Trophoblast cell (in vitro differentiated cells and primary cell): Measurements from ENCODE around the gene ST3GAL4.

Experiments
- DNase-seq, 2 donors: peaks; one replicate each; pipeline ENCODE4 v3.0.0-alpha.2; 2016
- H2AFZ ChIP-seq: 2 replicates; pipeline ENCODE4 v1.6.1; 2013; ENCODE audit warnings: low read length, moderate library complexity, mild to moderate bottlenecking; ENCODE audit not compliant: insufficient read depth, poor library complexity
- H2AK5ac ChIP-seq: 2 replicates; pipeline ENCODE4 v1.6.1; 2013; ENCODE audit warnings: mild to moderate bottlenecking, low read length
- H2BK120ac ChIP-seq: 2 replicates; pipeline ENCODE4 v1.6.1; 2013; ENCODE audit warnings: low read length, mild to moderate bottlenecking, moderate library complexity; ENCODE audit not compliant: insufficient read depth, poor library complexity
- H2BK12ac ChIP-seq: 2 replicates; pipeline ENCODE4 v1.6.1; 2013; ENCODE audit warnings: mild to moderate bottlenecking, low read length, moderate library complexity
- H2BK5ac ChIP-seq: 2 replicates; pipeline ENCODE4 v1.6.1; 2013; ENCODE audit warnings: low read length, low read depth, moderate library complexity, mild to moderate bottlenecking; ENCODE audit not compliant: poor library complexity
- H3K14ac ChIP-seq: 2 replicates; pipeline ENCODE4 v1.6.1; 2013; ENCODE audit warnings: mild to moderate bottlenecking, low read length
- H3K18ac ChIP-seq: 2 replicates; pipeline ENCODE4 v1.6.1; 2013; ENCODE audit warnings: mild to moderate bottlenecking, low read length
- H3K23ac ChIP-seq: 2 replicates; pipeline ENCODE4 v1.6.1; 2013; ENCODE audit warnings: low read length
- H3K27ac ChIP-seq: 2 replicates; pipeline ENCODE4 v1.5.1; 2013; ENCODE audit warnings: low read depth, mild to moderate bottlenecking, inconsistent platforms, low read length, moderate library complexity
- H3K27me3 ChIP-seq: 2 replicates; pipeline ENCODE4 v1.6.1; 2013; ENCODE audit warnings: inconsistent platforms, mild to moderate bottlenecking, low read length, moderate library complexity; ENCODE audit not compliant: insufficient read depth
- H3K36me3 ChIP-seq, 2 experiments: 1 replicate in 1 of 2; 2 replicates in 1 of 2; pipeline ENCODE4 v1.6.1; 2013; ENCODE audit warnings: low read length in 2 of 2, mild to moderate bottlenecking in 2 of 2, moderate library complexity in 1 of 2; ENCODE audit not compliant: insufficient read depth in 2 of 2, control insufficient read depth in 1 of 2
- H3K4ac ChIP-seq: 2 replicates; pipeline ENCODE4 v1.6.1; 2013; ENCODE audit warnings: low read depth, mild to moderate bottlenecking, low read length, moderate library complexity
- H3K4me1 ChIP-seq, 2 experiments: 1 replicate in 1 of 2; 2 replicates in 1 of 2; pipeline ENCODE4 v1.6.1; 2013; ENCODE audit warnings: low read length in 2 of 2, mild to moderate bottlenecking in 2 of 2, moderate library complexity in 1 of 2; ENCODE audit not compliant: insufficient read depth in 2 of 2, control insufficient read depth in 1 of 2
- H3K4me2 ChIP-seq: 2 replicates; pipeline ENCODE4 v1.6.1; 2013; ENCODE audit warnings: inconsistent platforms, mild to moderate bottlenecking, low read length, moderate library complexity
- H3K4me3 ChIP-seq: 2 replicates; pipeline ENCODE4 v1.5.1; 2013; ENCODE audit warnings: mild to moderate bottlenecking, low read depth, low read length, inconsistent platforms
- H3K79me1 ChIP-seq: one replicate; pipeline ENCODE4 v1.6.1; 2013; ENCODE audit warnings: low read length
- H3K79me2 ChIP-seq: 2 replicates; pipeline ENCODE4 v1.6.1; 2013; ENCODE audit warnings: low read length, mild to moderate bottlenecking; ENCODE audit not compliant: control insufficient read depth, insufficient read depth, poor library complexity
- H3K9ac ChIP-seq: 2 replicates; pipeline ENCODE4 v1.6.1; 2013; ENCODE audit warnings: mild to moderate bottlenecking, low read length
- H3K9me3 ChIP-seq: 2 replicates; pipeline ENCODE4 v1.6.1; 2013; ENCODE audit warnings: low read depth, mild to moderate bottlenecking, control low read depth, inconsistent platforms, low read length; ENCODE audit not compliant: insufficient read depth
- H4K12ac ChIP-seq: 2 replicates; pipeline ENCODE4 v1.6.1; 2013; ENCODE audit warnings: low read depth, mild to moderate bottlenecking, low read length, moderate library complexity
- H4K8ac ChIP-seq: 2 replicates; pipeline ENCODE4 v1.6.1; 2013; ENCODE audit warnings: low read depth, mild to moderate bottlenecking, low read length, moderate library complexity
- H4K91ac ChIP-seq: one replicate; pipeline ENCODE4 v1.6.1; 2013; ENCODE audit warnings: low read depth, mild to moderate bottlenecking, low read length, moderate library complexity
- WGBS: extraction: QIAGEN DNeasy Blood & Tissue Kit; methylation state at CpG from one replicate; pipeline ENCODE4 v1.1.7; 2013; ENCODE audit warnings: missing lambda C conversion rate; ENCODE audit not compliant: insufficient read length, insufficient coverage; ENCODE audit errors: extremely low coverage; 5-methylcytosine and 5-hydroxymethylcytosine counted together

ST3GAL4 gene

DNA sequence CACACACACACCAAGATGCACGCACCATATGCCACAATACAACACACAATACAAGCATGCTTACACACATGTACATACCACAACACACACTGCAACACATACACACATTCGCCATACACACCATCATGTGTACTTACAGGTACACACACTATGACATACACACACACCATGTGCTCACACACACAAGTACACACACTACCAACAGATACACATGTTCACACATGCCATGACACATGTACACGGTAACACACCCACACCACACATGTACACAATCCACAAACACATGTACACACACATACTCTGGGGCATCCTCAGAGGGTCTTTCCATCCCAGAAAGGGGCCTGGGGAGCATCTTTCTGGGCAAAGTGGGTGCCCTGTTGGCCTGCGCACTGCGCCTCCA, 82.2 kb downstream of the ST3GAL4 start:
- Histone ChIP-seq H2BK5ac (no peak overlapping the region), H4K91ac (no peak overlapping the region), H3K4me1 (peaks cover 0 to 4% of the 10 kb centered on the region in 2 experiments), H3K14ac (no peak overlapping the region), H2AK5ac (no peak overlapping the region), H3K79me1 (no peaks in the 10 kb centered on the region), H4K8ac (no peak overlapping the region), H3K27me3 (no peaks in the 10 kb centered on the region), H3K79me2 (no peaks in the 10 kb centered on the region), H3K23ac (no peak overlapping the region), H3K4ac (no peak overlapping the region), H3K9ac (peak overlapping the region; percentile 21), H3K4me3 (peak overlapping the region; percentile 55), H3K27ac (no peak overlapping the region), H3K36me3 (no peaks in the 10 kb centered on the region), H3K9me3 (peaks cover 8% of the 10 kb centered on the region), H3K4me2 (no peak overlapping the region), H2BK12ac (no peak overlapping the region), H3K18ac (no peak overlapping the region), H2BK120ac (no peak overlapping the region), H4K12ac (no peak overlapping the region), H2AFZ (no peak overlapping the region)
- no CpG with 5 or more reads among the region's 5 CpGs for WGBS
- no peak for DNase-seq

DNA sequence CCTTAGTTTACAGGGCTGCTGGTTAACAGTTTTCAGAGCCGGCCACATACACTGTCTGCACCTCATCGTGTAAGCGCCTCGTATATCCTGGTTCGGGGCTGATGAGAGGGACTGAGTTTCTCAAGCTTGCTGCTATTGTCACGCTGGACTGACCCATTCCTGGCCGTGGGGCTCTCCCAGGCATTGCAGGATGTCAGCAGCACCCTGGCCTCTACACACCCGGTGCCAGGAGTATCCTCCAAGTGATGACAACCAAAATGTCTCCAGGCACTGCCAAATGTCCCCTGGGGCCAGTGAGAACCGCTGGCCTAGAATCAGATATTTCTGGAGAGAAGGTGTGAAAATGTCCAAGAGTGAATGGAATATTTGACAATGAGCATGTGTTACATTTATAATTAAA, 82.8 kb downstream of the ST3GAL4 start:
- H3K4me3 ChIP-seq, result no peak overlapping the region
- DNase-seq, result no peak
- no peaks in the 10 kb centered on the region for H3K36me3 ChIP-seq
- H3K9me3 ChIP-seq, result peaks cover 8% of the 10 kb centered on the region
- H3K79me2 ChIP-seq, result no peaks in the 10 kb centered on the region
- no peak overlapping the region for H2BK12ac ChIP-seq
- H4K91ac ChIP-seq, result no peak overlapping the region
- no peak overlapping the region for H2BK120ac ChIP-seq
- H3K4ac ChIP-seq, result no peak overlapping the region
- H3K23ac ChIP-seq, result no peak overlapping the region
- WGBS, result no CpG with 5 or more reads among the region's 9 CpGs
- H4K12ac ChIP-seq, result no peak overlapping the region
- H2AK5ac ChIP-seq, result no peak overlapping the region
- no peak overlapping the region for H3K9ac ChIP-seq
- H3K18ac ChIP-seq, result no peak overlapping the region
- no peak overlapping the region for H3K4me2 ChIP-seq
- H3K14ac ChIP-seq, result no peak overlapping the region
- H4K8ac ChIP-seq, result no peak overlapping the region
- H3K79me1 ChIP-seq, result no peaks in the 10 kb centered on the region
- H3K27me3 ChIP-seq, result no peaks in the 10 kb centered on the region
- H3K27ac ChIP-seq, result no peak overlapping the region
- no peak overlapping the region for H2AFZ ChIP-seq
- H2BK5ac ChIP-seq, result no peak overlapping the region
- H3K4me1 ChIP-seq, result peaks cover 0 to 4% of the 10 kb centered on the region in 2 experiments

DNA sequence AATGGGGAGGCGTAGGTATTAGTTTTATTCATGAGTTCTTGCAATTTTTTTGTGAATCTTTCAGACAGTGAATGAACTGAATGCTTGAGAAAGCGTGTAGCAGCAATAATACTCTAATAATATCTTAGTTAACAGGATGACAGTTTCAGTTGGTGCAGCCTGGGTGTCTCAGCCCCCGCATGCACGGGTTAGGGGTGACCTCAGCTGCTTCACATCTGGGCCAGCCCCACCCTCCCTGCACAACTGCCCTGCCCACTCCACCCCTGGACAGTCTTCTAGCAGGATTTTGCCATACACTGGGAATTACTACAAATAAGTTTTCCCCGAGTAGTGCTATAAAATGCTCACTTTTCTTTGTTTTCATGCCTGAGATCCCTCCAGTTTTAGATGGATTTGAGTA, 83.2 kb downstream of the ST3GAL4 start:
- Histone ChIP-seq H2BK5ac (no peak overlapping the region), H3K79me1 (no peaks in the 10 kb centered on the region), H2AFZ (no peak overlapping the region), H3K18ac (no peak overlapping the region), H3K36me3 (no peaks in the 10 kb centered on the region), H3K4ac (no peak overlapping the region), H3K23ac (no peak overlapping the region), H3K4me3 (no peak overlapping the region), H2BK12ac (no peak overlapping the region), H4K91ac (no peak overlapping the region), H3K4me1 (peaks cover 0 to 4% of the 10 kb centered on the region in 2 experiments), H3K4me2 (no peak overlapping the region), H2AK5ac (no peak overlapping the region), H3K9ac (no peak overlapping the region), H4K8ac (no peak overlapping the region), H3K27ac (no peak overlapping the region), H2BK120ac (no peak overlapping the region), H3K27me3 (no peaks in the 10 kb centered on the region), H3K9me3 (peaks cover 8% of the 10 kb centered on the region), H4K12ac (no peak overlapping the region), H3K79me2 (no peaks in the 10 kb centered on the region), H3K14ac (no peak overlapping the region)
- no CpG with 5 or more reads among the region's 5 CpGs for WGBS
- DNase-seq, result no peak

DNA sequence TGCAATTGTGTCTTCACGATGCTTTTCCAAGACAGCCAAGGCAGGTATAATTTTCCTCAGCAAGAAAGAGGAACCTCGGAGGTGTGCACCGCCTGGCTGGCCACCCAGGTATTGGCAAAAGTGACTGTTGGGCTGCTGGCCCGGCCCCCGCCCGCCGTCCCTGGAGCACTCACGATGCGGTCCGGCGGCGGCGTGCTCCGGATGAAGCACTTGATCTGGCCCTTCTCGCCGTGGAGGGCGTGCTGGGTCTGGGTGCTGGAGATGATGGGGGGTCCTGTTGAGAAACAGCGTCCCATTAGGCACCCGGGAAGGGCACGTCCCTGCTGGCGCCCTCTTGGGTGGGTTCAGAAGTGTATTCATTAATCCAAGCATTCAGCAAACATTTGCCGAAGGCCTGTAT, 84.8 kb downstream of the ST3GAL4 start:
- H4K8ac ChIP-seq, result no peak overlapping the region
- no peaks in the 10 kb centered on the region for H3K36me3 ChIP-seq
- H3K79me1 ChIP-seq, result no peaks in the 10 kb centered on the region
- H3K4me3 ChIP-seq, result no peak overlapping the region
- no peak for DNase-seq
- H3K4ac ChIP-seq, result no peak overlapping the region
- no peak overlapping the region for H2AFZ ChIP-seq
- no peak overlapping the region for H2BK12ac ChIP-seq
- H2BK120ac ChIP-seq, result no peak overlapping the region
- H4K91ac ChIP-seq, result no peak overlapping the region
- no peak overlapping the region for H3K14ac ChIP-seq
- no peak overlapping the region for H3K18ac ChIP-seq
- no peak overlapping the region for H4K12ac ChIP-seq
- no peak overlapping the region for H3K4me2 ChIP-seq
- peaks cover 8% of the 10 kb centered on the region for H3K9me3 ChIP-seq
- H3K23ac ChIP-seq, result no peak overlapping the region
- no peaks in the 10 kb centered on the region for H3K27me3 ChIP-seq
- no peak overlapping the region for H2BK5ac ChIP-seq
- WGBS, result no CpG with 5 or more reads among the region's 22 CpGs
- H3K79me2 ChIP-seq, result no peaks in the 10 kb centered on the region
- H3K27ac ChIP-seq, result no peak overlapping the region
- no peak overlapping the region for H3K9ac ChIP-seq
- no peak overlapping the region for H2AK5ac ChIP-seq
- H3K4me1 ChIP-seq, result peaks cover 0 to 4% of the 10 kb centered on the region in 2 experiments
